KOPT-K1 (cell line): ENCODE data around the gene BATF2.

ENCODE experiments used
- H3K27ac ChIP-seq: fragments of 200-600 bp; sonication (generic); 2 replicates; pipeline ENCODE4 v1.5.1; 2016; ENCODE audit warnings: antibody characterized with exemption, mild to moderate bottlenecking, low read depth, low read length; ENCODE audit not compliant: poor library complexity, severe bottlenecking
- H3K36me3 ChIP-seq: fragments of 200-600 bp; sonication (generic); 2 replicates; pipeline ENCODE4 v1.5.1; 2017; ENCODE audit warnings: antibody characterized with exemption, mild to moderate bottlenecking, low read length, moderate library complexity; ENCODE audit not compliant: insufficient read depth
- H3K9me3 ChIP-seq: fragments of 200-600 bp; sonication (generic); 2 replicates; pipeline ENCODE4 v1.5.1; 2017; ENCODE audit warnings: antibody characterized with exemption, low read length, mild to moderate bottlenecking; ENCODE audit not compliant: insufficient read depth, poor library complexity, severe bottlenecking

BATF2 gene

GRCh38 chr11:64959498-64959897 lies 37.3 kb downstream of the BATF2 start:
- H3K36me3 ChIP-seq = no peaks in the 10 kb centered on the region
- H3K9me3 ChIP-seq = no peaks in the 10 kb centered on the region
- no peak overlapping the region for H3K27ac ChIP-seq

GRCh38 chr11:64954201-64954600 lies 42.6 kb downstream of the BATF2 start:
- no peak overlapping the region for H3K27ac ChIP-seq

GRCh38 chr11:64951529-64951928 lies 45.2 kb downstream of the BATF2 start:
- H3K36me3 ChIP-seq = no peaks in the 10 kb centered on the region
- H3K27ac ChIP-seq = no peak overlapping the region
- H3K9me3 ChIP-seq = no peaks in the 10 kb centered on the region

More at GRCh38 chr11:64954201-64954600, 42.6 kb downstream of the BATF2 start:
- Histone ChIP-seq H3K9me3 (no peaks in the 10 kb centered on the region), H3K36me3 (no peaks in the 10 kb centered on the region)

GRCh38 chr11:64947208-64947814 lies 49.5 kb downstream of the BATF2 start:
- no peaks in the 10 kb centered on the region for H3K9me3 ChIP-seq
- H3K36me3 ChIP-seq = no peaks in the 10 kb centered on the region
- no peak overlapping the region for H3K27ac ChIP-seq
